Measurements from ENCODE around the gene EHMT1. TPM values are rescaled to one million over a fixed set of nuclear protein-coding genes. Genes with fewer than 3 reads are reported as not detected.

Gene EHMT1
- total and polyA plus RNA-seq, 10 of the 15 experiments (the other 5 are each of a cell fraction or from before 2014, with no cell fraction given): 2.9 to 100 (median 48.1) TPM

DNA sequence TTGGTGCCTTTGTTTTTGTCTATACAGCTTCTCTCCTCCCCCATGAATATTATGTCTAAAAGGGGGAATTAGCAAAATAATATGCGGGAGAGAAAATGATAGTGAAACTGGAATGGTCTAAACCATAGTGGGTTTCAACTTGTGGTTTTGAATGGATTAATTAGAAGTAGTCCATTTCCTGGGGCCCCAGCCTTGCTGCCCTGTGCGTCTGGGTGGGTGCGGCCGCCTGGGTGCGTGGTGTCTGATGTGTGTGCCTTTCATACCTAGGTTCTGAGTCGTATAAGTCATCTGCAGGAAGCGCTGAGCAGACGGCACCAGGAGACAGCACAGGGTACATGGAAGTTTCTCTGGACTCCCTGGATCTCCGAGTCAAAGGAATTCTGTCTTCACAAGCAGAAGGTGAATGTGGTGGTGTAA is 138.8 kb downstream of the EHMT1 start (continued):
- peak; percentile 78 for TF ChIP-seq POLR2AphosphoS5 (IDR thresholded peaks at IDR 0.05; ENCODE audit: low read length)
- TF ChIP-seq TCF7 (IDR thresholded peaks at IDR 0.05; ENCODE audit: borderline replicate concordance): no peak
- no peak for TF ChIP-seq ASH2L (IDR thresholded peaks at IDR 0.05; ENCODE audit: borderline replicate concordance, low read depth)
- TF ChIP-seq CHD4 (IDR thresholded peaks at IDR 0.05): no peak
- TF ChIP-seq KLF5 (IDR thresholded peaks at IDR 0.05; ENCODE audit: partially characterized antibody): no peak
- TF ChIP-seq MYC (IDR thresholded peaks at IDR 0.05; ENCODE audit: insufficient read depth, insufficient read length, insufficient replicate concordance, low read length, severe bottlenecking): no peak
- TF ChIP-seq RAD21 (IDR thresholded peaks at IDR 0.05; ENCODE audit: insufficient read depth, low read depth, low read length): no peak
- TF ChIP-seq NBN (IDR thresholded peaks at IDR 0.05): peak; percentile 32; the same call in 1 of the 2 replicates
- TF ChIP-seq NFXL1 (IDR thresholded peaks at IDR 0.05; ENCODE audit: borderline replicate concordance): no peak
- TF ChIP-seq, protein P1, sequence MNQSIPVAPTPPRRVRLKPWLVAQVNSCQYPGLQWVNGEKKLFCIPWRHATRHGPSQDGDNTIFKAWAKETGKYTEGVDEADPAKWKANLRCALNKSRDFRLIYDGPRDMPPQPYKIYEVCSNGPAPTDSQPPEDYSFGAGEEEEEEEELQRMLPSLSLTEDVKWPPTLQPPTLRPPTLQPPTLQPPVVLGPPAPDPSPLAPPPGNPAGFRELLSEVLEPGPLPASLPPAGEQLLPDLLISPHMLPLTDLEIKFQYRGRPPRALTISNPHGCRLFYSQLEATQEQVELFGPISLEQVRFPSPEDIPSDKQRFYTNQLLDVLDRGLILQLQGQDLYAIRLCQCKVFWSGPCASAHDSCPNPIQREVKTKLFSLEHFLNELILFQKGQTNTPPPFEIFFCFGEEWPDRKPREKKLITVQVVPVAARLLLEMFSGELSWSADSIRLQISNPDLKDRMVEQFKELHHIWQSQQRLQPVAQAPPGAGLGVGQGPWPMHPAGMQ (IDR thresholded peaks at IDR 0.05; ENCODE audit: borderline replicate concordance): no peak
- 0 out of 2 replicates have a peak, but pooled peaks have one; percentile 46 for TF ChIP-seq TCF3 (IDR thresholded peaks at IDR 0.05; ENCODE audit: borderline replicate concordance, insufficient read depth, low read depth, low read length)
- peak; percentile 26 to 70; a peak in 3 of 4 replicates for TF ChIP-seq BHLHE40 (IDR thresholded peaks at IDR 0.05; ENCODE audit: borderline replicate concordance in 1 of 2, low read depth in 2 of 2, low read length in 1 of 2)
- TF ChIP-seq, protein P2, sequence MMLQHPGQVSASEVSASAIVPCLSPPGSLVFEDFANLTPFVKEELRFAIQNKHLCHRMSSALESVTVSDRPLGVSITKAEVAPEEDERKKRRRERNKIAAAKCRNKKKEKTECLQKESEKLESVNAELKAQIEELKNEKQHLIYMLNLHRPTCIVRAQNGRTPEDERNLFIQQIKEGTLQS (IDR thresholded peaks at IDR 0.05; ENCODE audit: borderline replicate concordance, extremely low read depth, low read depth, low read length): no peak
- TF ChIP-seq, protein P3, sequence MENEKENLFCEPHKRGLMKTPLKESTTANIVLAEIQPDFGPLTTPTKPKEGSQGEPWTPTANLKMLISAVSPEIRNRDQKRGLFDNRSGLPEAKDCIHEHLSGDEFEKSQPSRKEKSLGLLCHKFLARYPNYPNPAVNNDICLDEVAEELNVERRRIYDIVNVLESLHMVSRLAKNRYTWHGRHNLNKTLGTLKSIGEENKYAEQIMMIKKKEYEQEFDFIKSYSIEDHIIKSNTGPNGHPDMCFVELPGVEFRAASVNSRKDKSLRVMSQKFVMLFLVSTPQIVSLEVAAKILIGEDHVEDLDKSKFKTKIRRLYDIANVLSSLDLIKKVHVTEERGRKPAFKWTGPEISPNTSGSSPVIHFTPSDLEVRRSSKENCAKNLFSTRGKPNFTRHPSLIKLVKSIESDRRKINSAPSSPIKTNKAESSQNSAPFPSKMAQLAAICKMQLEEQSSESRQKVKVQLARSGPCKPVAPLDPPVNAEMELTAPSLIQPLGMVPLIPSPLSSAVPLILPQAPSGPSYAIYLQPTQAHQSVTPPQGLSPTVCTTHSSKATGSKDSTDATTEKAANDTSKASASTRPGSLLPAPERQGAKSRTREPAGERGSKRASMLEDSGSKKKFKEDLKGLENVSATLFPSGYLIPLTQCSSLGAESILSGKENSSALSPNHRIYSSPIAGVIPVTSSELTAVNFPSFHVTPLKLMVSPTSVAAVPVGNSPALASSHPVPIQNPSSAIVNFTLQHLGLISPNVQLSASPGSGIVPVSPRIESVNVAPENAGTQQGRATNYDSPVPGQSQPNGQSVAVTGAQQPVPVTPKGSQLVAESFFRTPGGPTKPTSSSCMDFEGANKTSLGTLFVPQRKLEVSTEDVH (IDR thresholded peaks at IDR 0.05; ENCODE audit: low read depth, partially characterized antibody): no peak
- no peak for TF ChIP-seq NR2F1 (conservative IDR thresholded peaks at IDR 0.05)
- peak; percentile 67 to 87; a peak in 3 of 4 replicates for TF ChIP-seq EP300 (IDR thresholded peaks at IDR 0.05; ENCODE audit: borderline replicate concordance in 1 of 2, control insufficient read depth in 1 of 2, low read depth in 2 of 2, low read length in 2 of 2)
- TF ChIP-seq CREM (IDR thresholded peaks at IDR 0.05; ENCODE audit: low read depth): no peak
- TF ChIP-seq FOS (IDR thresholded peaks at IDR 0.05; ENCODE audit: borderline replicate concordance, extremely low read depth, insufficient read length): no peak
- TF ChIP-seq NRF1 (conservative IDR thresholded peaks at IDR 0.05; ENCODE audit: low read depth, low read length): no peak
- TF ChIP-seq FOXM1 (IDR thresholded peaks at IDR 0.05; ENCODE audit: low read depth, low read length): no peak
- TF ChIP-seq MTA3 (IDR thresholded peaks at IDR 0.05; ENCODE audit: borderline replicate concordance, low read length): peak; percentile 55; the same call in 1 of the 2 replicates
- no peak for TF ChIP-seq SIX5 (IDR thresholded peaks at IDR 0.05; ENCODE audit: low read depth, low read length, severe bottlenecking)
- no peak for TF ChIP-seq ZNF24 (IDR thresholded peaks at IDR 0.05)
- 0 out of 2 replicates have a peak, but pooled peaks have one; percentile 15 for TF ChIP-seq YY1 (IDR thresholded peaks at IDR 0.05; ENCODE audit: low read depth, low read length)
- TF ChIP-seq TBL1XR1 (IDR thresholded peaks at IDR 0.05; ENCODE audit: low read depth, low read length): peak; percentile 79; the same call in 1 of the 2 replicates
- no peak for TF ChIP-seq STAT3 (IDR thresholded peaks at IDR 0.05; ENCODE audit: low read depth, low read length)
- no peak for TF ChIP-seq RAD51 (IDR thresholded peaks at IDR 0.05)
- no peak for TF ChIP-seq BRCA1 (IDR thresholded peaks at IDR 0.05; ENCODE audit: low read depth, low read length)

Data from GM12878 (cell line).